GM23248 (cell line): ENCODE data around the gene COBLL1. TPM values are rescaled to one million over a fixed set of nuclear protein-coding genes. Genes with fewer than 3 reads are reported as not detected.

Source experiments
- DNase-seq: peaks from one replicate; pipeline ENCODE4 v3.0.0-alpha.2; 2015
- H2AFZ ChIP-seq: fragments of 200-600 bp; sonication (generic); 2 replicates; pipeline ENCODE4 v1.6.1; 2016; ENCODE audit warnings: antibody characterized with exemption
- H3F3A ChIP-seq: fragments of 200-600 bp; sonication (generic); 2 replicates; pipeline ENCODE4 v1.6.1; 2016; ENCODE audit warnings: mild to moderate bottlenecking, antibody characterized with exemption, mixed run types; ENCODE audit not compliant: insufficient read depth
- H3K27ac ChIP-seq: fragments of 200-600 bp; sonication (generic); 2 replicates; pipeline ENCODE4 v1.5.1; 2016; ENCODE audit warnings: mild to moderate bottlenecking
- H3K27me3 ChIP-seq: fragments of 200-600 bp; sonication (generic); replicated peaks from 2 replicates; pipeline ENCODE4 v1.6.1; 2016; ENCODE audit warnings: mild to moderate bottlenecking; ENCODE audit not compliant: insufficient read depth
- H3K36me3 ChIP-seq: fragments of 200-600 bp; sonication (generic); 2 replicates; pipeline ENCODE4 v1.6.1; 2016; ENCODE audit warnings: low read depth, mild to moderate bottlenecking
- H3K4me1 ChIP-seq: fragments of 200-600 bp; sonication (generic); 2 replicates; pipeline ENCODE4 v1.6.1; 2016; ENCODE audit warnings: mild to moderate bottlenecking; ENCODE audit not compliant: insufficient read depth
- H3K4me2 ChIP-seq: fragments of 200-600 bp; sonication (generic); one replicate; pipeline ENCODE4 v1.6.1; 2016; ENCODE audit warnings: mild to moderate bottlenecking; ENCODE audit not compliant: unreplicated experiment
- H3K4me3 ChIP-seq: fragments of 200-600 bp; sonication (generic); 2 replicates; pipeline ENCODE4 v1.5.1; 2016; ENCODE audit warnings: mild to moderate bottlenecking
- H3K79me2 ChIP-seq: fragments of 200-600 bp; sonication (generic); 2 replicates; pipeline ENCODE4 v1.6.1; 2016; ENCODE audit warnings: mild to moderate bottlenecking; ENCODE audit not compliant: insufficient read depth
- H3K9ac ChIP-seq: fragments of 200-600 bp; sonication (generic); 2 replicates; pipeline ENCODE4 v1.6.1; 2016; ENCODE audit warnings: mild to moderate bottlenecking
- H3K9me2 ChIP-seq: fragments of 200-600 bp; sonication (generic); 2 replicates; pipeline ENCODE4 v1.6.1; 2016; ENCODE audit warnings: mixed run types, mild to moderate bottlenecking, moderate library complexity; ENCODE audit not compliant: insufficient read depth
- H3K9me3 ChIP-seq: fragments of 200-600 bp; sonication (generic); one replicate; pipeline ENCODE4 v1.6.1; 2017; ENCODE audit warnings: low read depth
- H4K20me1 ChIP-seq: fragments of 200-600 bp; sonication (generic); 2 replicates; pipeline ENCODE4 v1.6.0; 2016; ENCODE audit not compliant: insufficient read depth
- EZH2 ChIP-seq: fragments of 200-600 bp; sonication (generic); IDR thresholded peaks from 2 replicates; pipeline ENCODE4 v1.6.1; 2018; ENCODE audit warnings: antibody characterized with exemption, mild to moderate bottlenecking; ENCODE audit not compliant: insufficient read depth, poor library complexity, severe bottlenecking
- EZH2phosphoT487 ChIP-seq: fragments of 200-600 bp; sonication (generic); IDR thresholded peaks from 2 replicates; pipeline ENCODE4 v1.6.1; 2018; ENCODE audit warnings: antibody characterized with exemption, moderate library complexity, mild to moderate bottlenecking, low read depth; ENCODE audit not compliant: insufficient read depth
- WGBS, 2 experiments: methylation state at CpG; one replicate each; pipeline ENCODE4 v1.1.6; 2015 to 2017; ENCODE audit warnings: low lambda C conversion rate in 2 of 2, low coverage in 1 of 2; ENCODE audit errors: missing lambda C conversion rate in 2 of 2; 5-methylcytosine and 5-hydroxymethylcytosine counted together
- in situ Hi-C: fragments of 300-500 bp; cut with MboI; formaldehyde crosslinking; loops from 2 replicates; pipeline ENCODE4 v1.15.0; 2020
- polyA plus RNA-seq: library from polyadenylated mRNA; unstranded; fragments of >200 nt; fragmentation: Nextera tagmentation; extraction: Ambion mirVana; gene quantifications from 2 replicates; pipeline ENCODE4 v1.2.1, GENCODE V29; 2016
- total RNA-seq: library from RNA; depleted of rRNA; stranded (reverse); fragments of >200 nt; shearing (Covaris generic); gene quantifications from 2 replicates; pipeline ENCODE4 v1.2.3, GENCODE V29; 2014

COBLL1 gene
- total and polyA plus RNA-seq, 2 experiments from 2014 or later: 1.8 to 2.2 TPM

- H3K9me3 ChIP-seq: no peaks in the 10 kb centered on the region
- no peaks in the 10 kb centered on the region for H3K36me3 ChIP-seq
- WGBS, 2 experiments: 91 to 94% methylated on average over 1 of the region's 1 CpG
- H3K4me2 ChIP-seq: no peak overlapping the region
- no peak overlapping the region for H3K27ac ChIP-seq
- TF ChIP-seq EZH2phosphoT487 (no peak), EZH2 (no peak)
- DNase-seq: no peak
- H3K9ac ChIP-seq: no peak overlapping the region
- H3K27me3 ChIP-seq: no peaks in the 10 kb centered on the region
- no peaks in the 10 kb centered on the region for H3K4me1 ChIP-seq
- no peak overlapping the region for H2AFZ ChIP-seq
- no peaks in the 10 kb centered on the region for H4K20me1 ChIP-seq
- H3K4me3 ChIP-seq: no peak overlapping the region
- H3F3A ChIP-seq: no peaks in the 10 kb centered on the region
- no peaks in the 10 kb centered on the region for H3K79me2 ChIP-seq
- H3K9me2 ChIP-seq: no peaks in the 10 kb centered on the region
- in situ Hi-C loops: no loop called here
Observed at GRCh38 chr2:164849506-164849905, 7.9 kb upstream of the COBLL1 start.

- 96 to 97% methylated on average over 2 of the region's 2 CpGs for WGBS, 2 experiments
- in situ Hi-C loops: no loop called here
Observed at GRCh38 chr2:164847981-164848741, 6.5 kb upstream of the COBLL1 start.

GRCh38 chr2:164847291-164847690 is 5.7 kb upstream of the COBLL1 start:
- TF ChIP-seq EZH2 (no peak), EZH2phosphoT487 (no peak)
- 60 to 66% methylated on average over 4 of the region's 4 CpGs for whole genome bisulfite sequencing, 2 experiments
- H3K9me3 ChIP-seq: no peaks in the 10 kb centered on the region
- H3K4me1 ChIP-seq: peaks cover 9% of the 10 kb centered on the region
- no peak overlapping the region for H2AFZ ChIP-seq
- H3K27me3 ChIP-seq: no peaks in the 10 kb centered on the region
- H3K9me2 ChIP-seq: no peaks in the 10 kb centered on the region
- H3K4me2 ChIP-seq: no peak overlapping the region
- H3K36me3 ChIP-seq: no peaks in the 10 kb centered on the region
- H3F3A ChIP-seq: peaks cover 11% of the 10 kb centered on the region
- H3K27ac ChIP-seq: no peak overlapping the region
- H3K4me3 ChIP-seq: no peak overlapping the region
- no peak overlapping the region for H3K9ac ChIP-seq
- no peak for DNase-seq
- H4K20me1 ChIP-seq: no peaks in the 10 kb centered on the region
- no peaks in the 10 kb centered on the region for H3K79me2 ChIP-seq
- in situ Hi-C loops: no loop called here

More at GRCh38 chr2:164847981-164848741, 6.5 kb upstream of the COBLL1 start:
- Histone ChIP-seq H3K4me2 (no peak overlapping the region), H2AFZ (no peak overlapping the region), H3K4me1 (peaks cover 5% of the 10 kb centered on the region), H3K27ac (no peak overlapping the region), H3K27me3 (no peaks in the 10 kb centered on the region), H3K4me3 (no peak overlapping the region), H3K9ac (no peak overlapping the region), H3K9me3 (no peaks in the 10 kb centered on the region), H3K36me3 (no peaks in the 10 kb centered on the region), H4K20me1 (no peaks in the 10 kb centered on the region), H3K9me2 (no peaks in the 10 kb centered on the region), H3K79me2 (no peaks in the 10 kb centered on the region), H3F3A (peaks cover 5% of the 10 kb centered on the region)
- no peak for TF ChIP-seq EZH2phosphoT487
- TF ChIP-seq EZH2: no peak
- no peak for DNase-seq

GRCh38 chr2:164846276-164846675 is 4.7 kb upstream of the COBLL1 start:
- TF ChIP-seq EZH2phosphoT487 (no peak), EZH2 (no peak)
- in situ Hi-C loops: no loop called here
- Histone ChIP-seq H4K20me1 (no peaks in the 10 kb centered on the region), H3K9me3 (no peaks in the 10 kb centered on the region), H3K4me1 (peaks cover 9% of the 10 kb centered on the region), H3K27ac (no peak overlapping the region), H3K4me3 (no peak overlapping the region), H3K27me3 (no peaks in the 10 kb centered on the region), H3K79me2 (no peaks in the 10 kb centered on the region), H3K9me2 (no peaks in the 10 kb centered on the region), H2AFZ (no peak overlapping the region), H3K9ac (no peak overlapping the region), H3K4me2 (no peak overlapping the region), H3F3A (peaks cover 11% of the 10 kb centered on the region), H3K36me3 (no peaks in the 10 kb centered on the region)
- DNase-seq: no peak
- WGBS, 2 experiments: 97% methylated on average over 2 of the region's 2 CpGs
